Measurements from ENCODE around the gene SLC66A2. TPM values are rescaled to one million over a fixed set of nuclear protein-coding genes. Genes with fewer than 3 reads are reported as not detected.

Gene SLC66A2
- total and polyA plus RNA-seq, 10 of the 15 experiments (the other 5 are each of a cell fraction or from before 2014, with no cell fraction given) = 0.69 to 42.5 (median 14.8) TPM

- H3K9ac ChIP-seq (ENCODE audit: control insufficient read depth, insufficient read depth, low read length) = peak overlapping the region; percentile 93
- peak overlapping the region; percentile 72 for H3K4me3 ChIP-seq
- POLR2A ChIA-PET = interaction anchor here (0.9 to 1.5 kb wide), 3 partner anchors 11 to 44 kb away, joined by 3 read pairs; no protein-coding TSS in a partner anchor
- DNase-seq (ENCODE audit: low read depth, low spot score) = no peak
- H2AFZ ChIP-seq (ENCODE audit: control insufficient read depth, low read depth, low read length) = peak overlapping the region; percentile 58
- peaks cover 2% of the 10 kb centered on the region; the same call in 1 of the 2 replicates for H4K20me1 ChIP-seq (ENCODE audit: control insufficient read depth, insufficient read depth)
- peak; percentile 44 for FAIRE-seq
- CTCF ChIA-PET = interaction anchor here (0.8 to 1.7 kb wide), 7 partner anchors 8 to 166 kb away, joined by 3 to 9 read pairs (median 4); partner anchors contain the start of gene RBFA
- H3K27me3 ChIP-seq (replicated peaks in 1 of 2; ENCODE audit: control insufficient read depth in 2 of 2, insufficient read depth in 2 of 2, low read length in 1 of 2) = no peaks in the 10 kb centered on the region
- H3K36me3 ChIP-seq (ENCODE audit: control insufficient read depth in 2 of 2, insufficient read depth in 2 of 2, low read length in 1 of 2) = peaks cover 0 to 7% of the 10 kb centered on the region in 2 experiments; a peak in 3 of 4 replicates
- intact Hi-C loops (cut with micrococcal nuclease; ENCODE audit: unreplicated experiment) = loop anchor here (2.0 to 10.0 kb wide), 6 partner anchors 36 to 306 kb away; partner anchors contain the start of genes KCNG2, RBFA and SLC66A2
- in situ Hi-C loops (cut with MboI) = no loop called here
- SMC1A ChIA-PET (ENCODE audit: uncharacterized antibody, unreplicated experiment) = interaction anchor here (1.1 to 2.2 kb wide), 4 partner anchors 15 to 591 kb away, joined by 3 to 13 read pairs (median 3); partner anchors contain the start of gene HSBP1L1
- peak overlapping the region; percentile 70 for H3K4me2 ChIP-seq (ENCODE audit: control insufficient read depth, insufficient read depth)
- H3K4me1 ChIP-seq (ENCODE audit: control insufficient read depth, insufficient read depth, low read length) = no peaks in the 10 kb centered on the region
- H3K9me3 ChIP-seq (replicated peaks; ENCODE audit: control insufficient read depth, insufficient read depth, low read length) = no peaks in the 10 kb centered on the region
- WGBS (ENCODE audit: insufficient coverage, insufficient replicate concordance, low lambda C conversion rate, missing lambda C conversion rate) = under 1% methylated on average over 48 of the region's 48 CpGs
- ATAC-seq = peak; percentile 81
- H3K27ac ChIP-seq (ENCODE audit: control insufficient read depth, insufficient read depth) = peak overlapping the region; percentile 67
- no TSS peak for BruUV-seq (replicated peaks)
- H3K79me2 ChIP-seq (ENCODE audit: control insufficient read depth, insufficient read depth, low read length) = peaks cover 58% of the 10 kb centered on the region
- RAD21 ChIA-PET (ENCODE audit: unreplicated experiment) = interaction anchor here (0.5 to 2.1 kb wide), 3 partner anchors 12 to 46 kb away, joined by 3 to 9 read pairs (median 3); partner anchors contain the start of genes HSBP1L1 and RBFA
- no peak for TF ChIP-seq ZBTB4 (CRISPR knock-in tag; IDR thresholded peaks at IDR 0.05)
- no peak for TF ChIP-seq RELB (IDR thresholded peaks at IDR 0.05; ENCODE audit: low read depth)
- no peak for TF ChIP-seq ESRRA (IDR thresholded peaks at IDR 0.05; ENCODE audit: low read length)
- no peak for TF ChIP-seq SKIL (IDR thresholded peaks at IDR 0.05; ENCODE audit: low read depth, poor library complexity, severe bottlenecking)
- no peak for TF ChIP-seq EZH2 (IDR thresholded peaks at IDR 0.05; ENCODE audit: borderline replicate concordance, control insufficient read depth, low read depth, low read length)
- peak; percentile 86 for TF ChIP-seq POLR2AphosphoS5 (IDR thresholded peaks at IDR 0.05; ENCODE audit: low read length)
- no peak for TF ChIP-seq YBX1 (IDR thresholded peaks at IDR 0.05)
- TF ChIP-seq NKRF (conservative IDR thresholded peaks at IDR 0.05) = peak; percentile 61; the same call in 1 of the 2 replicates
- TF ChIP-seq CTCF (IDR thresholded peaks at IDR 0.05 in 2 of 3, conservative IDR thresholded peaks at IDR 0.05 in 1 of 3; ENCODE audit: control insufficient read depth in 2 of 3, extremely low read depth in 1 of 3, insufficient read depth in 1 of 3, low read depth in 3 of 3, low read length in 3 of 3) = peak; percentile 34 to 69 (median 41); a peak in 4 of 6 replicates
- peak; percentile 71; the same call in 1 of the 2 replicates for TF ChIP-seq MXI1 (IDR thresholded peaks at IDR 0.05; ENCODE audit: low read depth, low read length)
- 0 out of 2 replicates have a peak, but pooled peaks have one; percentile 44 for TF ChIP-seq RBBP5 (conservative IDR thresholded peaks at IDR 0.05)
Observed at GRCh38 chr18:79988071-79988450, 36.6 kb upstream of the SLC66A2 start.

Measured in GM12878 (cell line).